ENCODE data around the gene MAGI2. TPM values are rescaled to one million over a fixed set of nuclear protein-coding genes. Genes with fewer than 3 reads are reported as not detected.

The MAGI2 gene
- total RNA-seq, 2 donors from 2014 or later, result 3.9 to 10.5 TPM

- Histone ChIP-seq H3K27ac (no peak overlapping the region), H3K9me3 (no peaks in the 10 kb centered on the region), H3K27me3 (no peaks in the 10 kb centered on the region), H3K4me1 (no peaks in the 10 kb centered on the region), H3K4me3 (no peak overlapping the region), H3K36me3 (replicated peaks in 1 of 2; ENCODE audit: insufficient read depth in 1 of 2, low read depth in 2 of 2) (no peaks in the 10 kb centered on the region)
- DNase-seq (no peak), ATAC-seq (no peak)
- intact Hi-C loops (cut with DNase I), result no loop called here
- TF ChIP-seq POLR2A (IDR thresholded peaks at IDR 0.05) (no peak), CTCF (IDR thresholded peaks at IDR 0.05) (no peak)
These were observed 1381.3 kb downstream of the MAGI2 start for GRCh38 chr7:78072201-78072590.

- Histone ChIP-seq H3K4me1 (no peaks in the 10 kb centered on the region), H3K27ac (no peak overlapping the region), H3K27me3 (no peaks in the 10 kb centered on the region), H3K4me3 (no peak overlapping the region), H3K36me3 (replicated peaks in 1 of 2; ENCODE audit: insufficient read depth in 1 of 2, low read depth in 2 of 2) (no peaks in the 10 kb centered on the region), H3K9me3 (no peaks in the 10 kb centered on the region)
- intact Hi-C loops (cut with DNase I), result no loop called here
- no peak for DNase-seq
- WGBS, 2 donors, result 85 to 89% methylated on average over 13 of the region's 13 CpGs
- TF ChIP-seq CTCF (IDR thresholded peaks at IDR 0.05) (no peak), POLR2A (IDR thresholded peaks at IDR 0.05) (no peak)
- ATAC-seq, result no peak
These were observed 1381.8 kb downstream of the MAGI2 start for GRCh38 chr7:78071491-78072200.

- no peaks in the 10 kb centered on the region for H3K4me1 ChIP-seq
- ATAC-seq, result no peak
- 87 to 97% methylated on average over 4 of the region's 4 CpGs for WGBS, 2 donors
- H3K9me3 ChIP-seq, result no peaks in the 10 kb centered on the region
- no peaks in the 10 kb centered on the region for H3K36me3 ChIP-seq (replicated peaks in 1 of 2; ENCODE audit: insufficient read depth in 1 of 2, low read depth in 2 of 2)
- TF ChIP-seq CTCF (IDR thresholded peaks at IDR 0.05) (no peak), POLR2A (IDR thresholded peaks at IDR 0.05) (no peak)
- intact Hi-C loops (cut with DNase I), result no loop called here
- H3K27ac ChIP-seq, result no peak overlapping the region
- H3K4me3 ChIP-seq, result no peak overlapping the region
- H3K27me3 ChIP-seq, result no peaks in the 10 kb centered on the region
- DNase-seq, result no peak
These were observed 1386.9 kb downstream of the MAGI2 start for GRCh38 chr7:78066599-78066998.

- no peak for ATAC-seq
- TF ChIP-seq CTCF (IDR thresholded peaks at IDR 0.05), result no peak
- H3K27me3 ChIP-seq, result no peaks in the 10 kb centered on the region
- H3K9me3 ChIP-seq, result no peaks in the 10 kb centered on the region
- no peak for DNase-seq
- no peaks in the 10 kb centered on the region for H3K36me3 ChIP-seq (replicated peaks in 1 of 2; ENCODE audit: insufficient read depth in 1 of 2, low read depth in 2 of 2)
- intact Hi-C loops (cut with DNase I), result no loop called here
- H3K4me1 ChIP-seq, result no peaks in the 10 kb centered on the region
- no peak overlapping the region for H3K4me3 ChIP-seq
- no peak overlapping the region for H3K27ac ChIP-seq
These were observed 1389.7 kb downstream of the MAGI2 start for GRCh38 chr7:78063758-78064157.

- H3K4me3 ChIP-seq, result no peak overlapping the region
- TF ChIP-seq CTCF (IDR thresholded peaks at IDR 0.05), result no peak
- TF ChIP-seq POLR2A (IDR thresholded peaks at IDR 0.05), result no peak
- no peaks in the 10 kb centered on the region for H3K27me3 ChIP-seq
- no peaks in the 10 kb centered on the region for H3K36me3 ChIP-seq (replicated peaks in 1 of 2; ENCODE audit: insufficient read depth in 1 of 2, low read depth in 2 of 2)
- no peaks in the 10 kb centered on the region for H3K9me3 ChIP-seq
- ATAC-seq (no peak), DNase-seq (peak in 1 of 4 donors; percentile 14)
- H3K27ac ChIP-seq, result no peak overlapping the region
- intact Hi-C loops (cut with DNase I), result no loop called here
- 89 to 93% methylated on average over 3 of the region's 3 CpGs for WGBS, 2 donors
- no peaks in the 10 kb centered on the region for H3K4me1 ChIP-seq
These were observed 1391.3 kb downstream of the MAGI2 start for GRCh38 chr7:78062214-78062613.

Measured in body of pancreas (tissue), 4 donors.